H1 (cell line): ENCODE results near the gene DKK2. TPM values are rescaled to one million over a fixed set of nuclear protein-coding genes. Genes with fewer than 3 reads are reported as not detected.

Experiments used
- FOSL1 ChIP-seq: IDR thresholded peaks from 2 replicates; pipeline ENCODE4 v1.6.1; 2011; ENCODE audit warnings: mild to moderate bottlenecking, low read depth, low read length, moderate library complexity; ENCODE audit not compliant: insufficient read depth
- HDAC2 ChIP-seq, 2 experiments: fragments of 300-600 bp in 1 of 2; sonication (generic) in 1 of 2; IDR thresholded peaks; 2 replicates each; pipeline ENCODE4 v1.6.1; 2011 to 2012; ENCODE audit warnings: low read depth in 2 of 2, low read length in 2 of 2, mild to moderate bottlenecking in 2 of 2, moderate library complexity in 2 of 2, borderline replicate concordance in 1 of 2, inconsistent platforms in 1 of 2
- HDAC6 ChIP-seq: IDR thresholded peaks from one replicate; pipeline ENCODE4 v1.7.1; 2012; ENCODE audit warnings: low read depth, mild to moderate bottlenecking, inconsistent platforms, low read length, moderate library complexity
- JUND ChIP-seq: IDR thresholded peaks from 2 replicates; pipeline ENCODE4 v1.6.1; 2011; ENCODE audit warnings: mild to moderate bottlenecking, improper control_type of control experiment, low read length
- KDM5A ChIP-seq: fragments of 200-600 bp; IDR thresholded peaks from 2 replicates; pipeline ENCODE4 v1.7.1; 2012; ENCODE audit warnings: mild to moderate bottlenecking, low read length, inconsistent platforms, mixed read lengths
- NANOG ChIP-seq: IDR thresholded peaks from 2 replicates; pipeline ENCODE4 v1.6.1; 2011; ENCODE audit warnings: low read length, low read depth, mild to moderate bottlenecking, inconsistent platforms; ENCODE audit not compliant: insufficient read depth, poor library complexity, severe bottlenecking
- POU5F1 ChIP-seq: IDR thresholded peaks from 2 replicates; pipeline ENCODE4 v1.6.1; 2011; ENCODE audit warnings: low read depth, mild to moderate bottlenecking, low read length, moderate library complexity
- SP1 ChIP-seq: IDR thresholded peaks from 2 replicates; pipeline ENCODE4 v1.6.1; 2011; ENCODE audit warnings: low read depth, low read length
- YY1 ChIP-seq: IDR thresholded peaks from 2 replicates; pipeline ENCODE4 v1.6.1; 2011; ENCODE audit warnings: low read depth, mild to moderate bottlenecking, low read length
- polyA plus RNA-seq, 7 experiments: library from polyadenylated mRNA; depleted of rRNA in 3 of 7; stranded (reverse) in 5 of 7; unstranded in 2 of 7; fragments of >200 nt in 5 of 7; fragments of 200-250 nt in 2 of 7; gene quantifications; 1 replicate in 5 of 7; 2 replicates in 1 of 7; 4 replicates in 1 of 7; pipeline versions ENCODE4 v1.2.1 to v1.2.3, GENCODE V29; 2011 to 2013; ENCODE audit warnings: missing spikeins in 2 of 7, mixed read lengths in 2 of 7
- total RNA-seq: library from RNA; stranded (reverse); fragmentation: NEBNext Ultra II Directional; extraction: Animal tissue kit (Norgen Biotek cat#: 25700); gene quantifications from 2 replicates; pipeline ENCODE4 v1.2.1, GENCODE V29; 2021
- TF ChIP-seq, protein P1 (sequence below): fragments of 300-600 bp; sonication (generic); IDR thresholded peaks from 2 replicates; pipeline ENCODE4 v1.7.1; 2012; ENCODE audit warnings: low read length, moderate library complexity, mild to moderate bottlenecking, inconsistent platforms; ENCODE audit not compliant: insufficient replicate concordance
- TF ChIP-seq, protein P2 (sequence below): IDR thresholded peaks from 2 replicates; pipeline ENCODE4 v1.6.1; 2012; ENCODE audit warnings: inconsistent platforms

Gene DKK2
- total and polyA plus RNA-seq, 2 of the 8 experiments (the other 6 are each of a cell fraction or from before 2014, with no cell fraction given) = 0.09 to 0.13 TPM

DNA sequence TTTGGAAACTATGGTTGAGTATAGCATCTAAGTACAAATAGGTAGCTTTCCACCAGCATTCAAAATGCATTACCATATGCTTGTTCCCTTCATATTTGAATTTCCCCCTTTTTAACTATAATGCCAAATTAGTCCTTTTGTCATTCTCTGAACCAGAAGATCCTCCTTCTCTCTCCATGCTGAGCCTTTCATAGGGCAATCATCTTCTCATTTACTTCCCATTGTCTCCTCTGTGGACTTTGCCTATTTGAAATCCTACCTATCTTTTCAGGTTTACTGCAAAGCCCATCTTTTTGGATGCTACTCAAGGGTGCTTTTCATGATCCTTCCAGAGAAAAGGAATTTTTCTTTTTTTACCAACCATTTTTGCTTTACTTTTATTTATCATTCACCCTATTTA, 54.7 kb downstream of the DKK2 start (continued):
- TF ChIP-seq, protein P1, sequence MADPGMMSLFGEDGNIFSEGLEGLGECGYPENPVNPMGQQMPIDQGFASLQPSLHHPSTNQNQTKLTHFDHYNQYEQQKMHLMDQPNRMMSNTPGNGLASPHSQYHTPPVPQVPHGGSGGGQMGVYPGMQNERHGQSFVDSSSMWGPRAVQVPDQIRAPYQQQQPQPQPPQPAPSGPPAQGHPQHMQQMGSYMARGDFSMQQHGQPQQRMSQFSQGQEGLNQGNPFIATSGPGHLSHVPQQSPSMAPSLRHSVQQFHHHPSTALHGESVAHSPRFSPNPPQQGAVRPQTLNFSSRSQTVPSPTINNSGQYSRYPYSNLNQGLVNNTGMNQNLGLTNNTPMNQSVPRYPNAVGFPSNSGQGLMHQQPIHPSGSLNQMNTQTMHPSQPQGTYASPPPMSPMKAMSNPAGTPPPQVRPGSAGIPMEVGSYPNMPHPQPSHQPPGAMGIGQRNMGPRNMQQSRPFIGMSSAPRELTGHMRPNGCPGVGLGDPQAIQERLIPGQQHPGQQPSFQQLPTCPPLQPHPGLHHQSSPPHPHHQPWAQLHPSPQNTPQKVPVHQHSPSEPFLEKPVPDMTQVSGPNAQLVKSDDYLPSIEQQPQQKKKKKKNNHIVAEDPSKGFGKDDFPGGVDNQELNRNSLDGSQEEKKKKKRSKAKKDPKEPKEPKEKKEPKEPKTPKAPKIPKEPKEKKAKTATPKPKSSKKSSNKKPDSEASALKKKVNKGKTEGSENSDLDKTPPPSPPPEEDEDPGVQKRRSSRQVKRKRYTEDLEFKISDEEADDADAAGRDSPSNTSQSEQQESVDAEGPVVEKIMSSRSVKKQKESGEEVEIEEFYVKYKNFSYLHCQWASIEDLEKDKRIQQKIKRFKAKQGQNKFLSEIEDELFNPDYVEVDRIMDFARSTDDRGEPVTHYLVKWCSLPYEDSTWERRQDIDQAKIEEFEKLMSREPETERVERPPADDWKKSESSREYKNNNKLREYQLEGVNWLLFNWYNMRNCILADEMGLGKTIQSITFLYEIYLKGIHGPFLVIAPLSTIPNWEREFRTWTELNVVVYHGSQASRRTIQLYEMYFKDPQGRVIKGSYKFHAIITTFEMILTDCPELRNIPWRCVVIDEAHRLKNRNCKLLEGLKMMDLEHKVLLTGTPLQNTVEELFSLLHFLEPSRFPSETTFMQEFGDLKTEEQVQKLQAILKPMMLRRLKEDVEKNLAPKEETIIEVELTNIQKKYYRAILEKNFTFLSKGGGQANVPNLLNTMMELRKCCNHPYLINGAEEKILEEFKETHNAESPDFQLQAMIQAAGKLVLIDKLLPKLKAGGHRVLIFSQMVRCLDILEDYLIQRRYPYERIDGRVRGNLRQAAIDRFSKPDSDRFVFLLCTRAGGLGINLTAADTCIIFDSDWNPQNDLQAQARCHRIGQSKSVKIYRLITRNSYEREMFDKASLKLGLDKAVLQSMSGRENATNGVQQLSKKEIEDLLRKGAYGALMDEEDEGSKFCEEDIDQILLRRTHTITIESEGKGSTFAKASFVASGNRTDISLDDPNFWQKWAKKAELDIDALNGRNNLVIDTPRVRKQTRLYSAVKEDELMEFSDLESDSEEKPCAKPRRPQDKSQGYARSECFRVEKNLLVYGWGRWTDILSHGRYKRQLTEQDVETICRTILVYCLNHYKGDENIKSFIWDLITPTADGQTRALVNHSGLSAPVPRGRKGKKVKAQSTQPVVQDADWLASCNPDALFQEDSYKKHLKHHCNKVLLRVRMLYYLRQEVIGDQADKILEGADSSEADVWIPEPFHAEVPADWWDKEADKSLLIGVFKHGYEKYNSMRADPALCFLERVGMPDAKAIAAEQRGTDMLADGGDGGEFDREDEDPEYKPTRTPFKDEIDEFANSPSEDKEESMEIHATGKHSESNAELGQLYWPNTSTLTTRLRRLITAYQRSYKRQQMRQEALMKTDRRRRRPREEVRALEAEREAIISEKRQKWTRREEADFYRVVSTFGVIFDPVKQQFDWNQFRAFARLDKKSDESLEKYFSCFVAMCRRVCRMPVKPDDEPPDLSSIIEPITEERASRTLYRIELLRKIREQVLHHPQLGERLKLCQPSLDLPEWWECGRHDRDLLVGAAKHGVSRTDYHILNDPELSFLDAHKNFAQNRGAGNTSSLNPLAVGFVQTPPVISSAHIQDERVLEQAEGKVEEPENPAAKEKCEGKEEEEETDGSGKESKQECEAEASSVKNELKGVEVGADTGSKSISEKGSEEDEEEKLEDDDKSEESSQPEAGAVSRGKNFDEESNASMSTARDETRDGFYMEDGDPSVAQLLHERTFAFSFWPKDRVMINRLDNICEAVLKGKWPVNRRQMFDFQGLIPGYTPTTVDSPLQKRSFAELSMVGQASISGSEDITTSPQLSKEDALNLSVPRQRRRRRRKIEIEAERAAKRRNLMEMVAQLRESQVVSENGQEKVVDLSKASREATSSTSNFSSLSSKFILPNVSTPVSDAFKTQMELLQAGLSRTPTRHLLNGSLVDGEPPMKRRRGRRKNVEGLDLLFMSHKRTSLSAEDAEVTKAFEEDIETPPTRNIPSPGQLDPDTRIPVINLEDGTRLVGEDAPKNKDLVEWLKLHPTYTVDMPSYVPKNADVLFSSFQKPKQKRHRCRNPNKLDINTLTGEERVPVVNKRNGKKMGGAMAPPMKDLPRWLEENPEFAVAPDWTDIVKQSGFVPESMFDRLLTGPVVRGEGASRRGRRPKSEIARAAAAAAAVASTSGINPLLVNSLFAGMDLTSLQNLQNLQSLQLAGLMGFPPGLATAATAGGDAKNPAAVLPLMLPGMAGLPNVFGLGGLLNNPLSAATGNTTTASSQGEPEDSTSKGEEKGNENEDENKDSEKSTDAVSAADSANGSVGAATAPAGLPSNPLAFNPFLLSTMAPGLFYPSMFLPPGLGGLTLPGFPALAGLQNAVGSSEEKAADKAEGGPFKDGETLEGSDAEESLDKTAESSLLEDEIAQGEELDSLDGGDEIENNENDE = peak; percentile 67
- no peak for TF ChIP-seq KDM5A
- peak; percentile 73 for TF ChIP-seq NANOG
- no peak for TF ChIP-seq HDAC2 (IDR thresholded peaks at IDR 0.05; ENCODE audit: borderline replicate concordance in 1 of 2, low read depth in 2 of 2, low read length in 2 of 2)
- 0 out of 2 replicates have a peak, but pooled peaks have one; percentile 7 for TF ChIP-seq SP1
- 0 out of 2 replicates have a peak, but pooled peaks have one; percentile 25 for TF ChIP-seq POU5F1
- TF ChIP-seq HDAC6 = no peak
- no peak for TF ChIP-seq FOSL1
- no peak for TF ChIP-seq JUND
- TF ChIP-seq, protein P2, sequence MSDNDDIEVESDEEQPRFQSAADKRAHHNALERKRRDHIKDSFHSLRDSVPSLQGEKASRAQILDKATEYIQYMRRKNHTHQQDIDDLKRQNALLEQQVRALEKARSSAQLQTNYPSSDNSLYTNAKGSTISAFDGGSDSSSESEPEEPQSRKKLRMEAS = no peak
- TF ChIP-seq YY1 = no peak
